T-helper 2 cell (primary cell): Measurements from ENCODE around the gene ZNF837.
A peak's percentile ranks its signal among the peaks of the same experiment; 100 is the strongest.
"Not testable (repeated sequence)": the region's sequence is repeated elsewhere in the genome, so short reads cannot be mapped to it uniquely, and the experiment has no call there.

Source experiments
- DNase-seq, 5 experiments: peaks; one replicate each; pipeline versions ENCODE4 v3.0.0 to v3.0.0-alpha.2; 2012 to 2022
- total RNA-seq, 2 donors: gene quantifications; one replicate each; lab custom pipeline; 2026; lab: John Stamatoyannopoulos, UW

ZNF837 gene
- total RNA-seq: 0.62 to 2.9 reads per million in 2 donors

- peak; percentile 92 to 100 (median 97) for DNase-seq
Observed at GRCh38 chr19:58380662-58381459, at the start of gene ZNF837. Gene ZNF837 (minus strand): TSS chr19:58381030. CDS start chr19:58369332, 11,698 bp downstream.

GRCh38 chr19:58429745-58430144, 48.9 kb upstream of the ZNF837 start:
- DNase-seq: no peak

GRCh38 chr19:58428617-58429016, 47.8 kb upstream of the ZNF837 start:
- DNase-seq: no peak

- no peak for DNase-seq
Observed at GRCh38 chr19:58417071-58417470, 36.2 kb upstream of the ZNF837 start.

GRCh38 chr19:58416604-58417003, 35.8 kb upstream of the ZNF837 start:
- no peak for DNase-seq

- DNase-seq: peak in 1 of 5 experiments; percentile 27
Observed at GRCh38 chr19:58409010-58409790, 28.4 kb upstream of the ZNF837 start.

GRCh38 chr19:58408152-58409009, 27.6 kb upstream of the ZNF837 start, which contains the start of gene ZNF584:
Gene ZNF584 (plus strand): TSS chr19:58408649. CDS start chr19:58409148, 499 bp downstream.
- DNase-seq: peak; percentile 87 to 95 (median 90)

- DNase-seq: no peak
Observed at GRCh38 chr19:58407658-58408151, 26.9 kb upstream of the ZNF837 start.

- no peak for DNase-seq
Observed at GRCh38 chr19:58406818-58407657, 26.2 kb upstream of the ZNF837 start.

GRCh38 chr19:58403920-58404478, 23.2 kb upstream of the ZNF837 start:
- DNase-seq: not testable (repeated sequence)

GRCh38 chr19:58401840-58402421, 21.1 kb upstream of the ZNF837 start:
- DNase-seq: no peak

GRCh38 chr19:58400916-58401839, 20.3 kb upstream of the ZNF837 start:
- peak; percentile 95 to 100 (median 99) for DNase-seq

GRCh38 chr19:58400316-58400915, 19.6 kb upstream of the ZNF837 start:
- no peak for DNase-seq

- no peak for DNase-seq
Observed at GRCh38 chr19:58399903-58400302, 19.1 kb upstream of the ZNF837 start.

GRCh38 chr19:58398545-58398944, 17.7 kb upstream of the ZNF837 start:
- DNase-seq: no peak

- no peak for DNase-seq
Observed at GRCh38 chr19:58398087-58398486, 17.3 kb upstream of the ZNF837 start.

- no peak for DNase-seq
Observed at GRCh38 chr19:58397533-58398037, 16.8 kb upstream of the ZNF837 start.

GRCh38 chr19:58396691-58397532, 16.1 kb upstream of the ZNF837 start:
- DNase-seq: no peak
